Mesenteric fat pad (tissue), 1 donor: ENCODE results near the gene TSHZ2. TPM values are rescaled to one million over a fixed set of nuclear protein-coding genes. Genes with fewer than 3 reads are reported as not detected.

Experiments
- DNase-seq: peaks from one replicate; pipeline ENCODE4 v3.0.0-alpha.2; 2020; ENCODE audit warnings: low spot score
- total RNA-seq: library from RNA; stranded (reverse); fragmentation: NEBNext Ultra II Directional; extraction: Animal tissue kit (Norgen Biotek cat#: 25700); gene quantifications from one replicate; pipeline ENCODE4 v1.2.1, GENCODE V29; 2021
- donor health status: DM: yes; HTN: yes; CAD: no.

TSHZ2 gene
- total RNA-seq, 1 donor from 2014 or later = 60.5 TPM

GRCh38 chr20:53124075-53124551 lies 152.0 kb downstream of the TSHZ2 start:
- DNase-seq = no peak

DNA sequence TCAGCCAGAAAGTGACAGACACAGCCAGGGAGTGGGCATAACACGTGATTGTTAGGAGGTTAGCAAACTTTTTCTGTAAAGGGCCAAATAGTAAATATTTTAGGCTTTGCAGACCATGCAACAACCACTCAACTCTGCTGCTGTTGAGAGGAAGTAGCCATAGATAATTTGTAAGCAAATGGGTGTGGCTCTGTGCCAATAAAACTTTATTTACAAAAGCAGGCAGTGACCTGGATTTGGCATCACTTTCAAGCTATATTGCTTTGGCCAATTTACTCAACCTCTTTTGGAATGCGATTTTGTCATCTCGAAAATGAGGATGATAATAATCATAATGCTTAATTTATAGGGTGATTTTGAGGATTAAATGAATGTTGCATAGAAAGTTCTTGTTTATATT lies 152.6 kb downstream of the TSHZ2 start:
- no peak for DNase-seq

DNA sequence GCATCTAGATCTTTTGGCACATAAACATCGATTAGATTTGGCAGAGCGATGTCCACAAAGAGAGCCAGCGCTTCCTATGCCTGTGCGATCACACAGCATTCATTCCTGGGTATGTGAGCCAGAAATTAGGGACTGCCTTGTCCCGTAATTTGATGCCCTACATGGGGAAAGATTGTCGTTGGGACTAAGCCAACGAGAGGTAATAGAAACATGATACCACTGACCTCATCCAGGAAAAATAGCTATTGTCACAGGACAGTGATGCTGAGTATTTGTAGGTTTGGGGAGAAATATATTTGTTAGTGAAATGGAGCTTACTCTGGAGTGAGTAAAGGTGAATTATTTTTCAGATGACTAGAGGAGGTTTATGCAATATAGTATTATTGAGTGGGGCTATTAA lies 154.0 kb downstream of the TSHZ2 start:
- no peak for DNase-seq

DNA sequence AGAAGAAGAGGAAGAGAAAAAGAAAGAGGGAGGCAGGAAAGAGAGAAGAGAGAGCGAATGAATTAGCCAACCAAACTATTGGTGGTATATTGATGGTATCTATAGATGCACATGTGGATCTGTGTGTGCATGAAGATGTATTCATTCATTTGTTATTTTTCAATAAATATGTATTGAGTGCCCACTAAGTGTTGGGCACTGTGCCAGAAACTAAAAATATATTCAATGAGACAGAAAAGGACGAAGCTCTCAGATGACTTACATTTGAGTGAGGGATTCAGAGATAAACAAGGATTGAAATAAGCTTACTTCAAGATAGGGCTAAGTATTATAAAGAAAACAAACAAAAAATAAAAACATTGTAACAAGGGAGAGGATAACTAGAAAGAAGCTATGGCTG lies 154.9 kb downstream of the TSHZ2 start:
- DNase-seq = no peak

GRCh38 chr20:53128004-53128403 lies 155.8 kb downstream of the TSHZ2 start:
- no peak for DNase-seq

- no peak for DNase-seq
Observed at GRCh38 chr20:53129563-53129962, 157.4 kb downstream of the TSHZ2 start.

GRCh38 chr20:53130795-53131194 lies 158.6 kb downstream of the TSHZ2 start:
- DNase-seq = no peak

- DNase-seq = no peak
Observed at GRCh38 chr20:53133125-53133524, 161.0 kb downstream of the TSHZ2 start.

- no peak for DNase-seq
Observed at GRCh38 chr20:53133628-53134027, 161.5 kb downstream of the TSHZ2 start.

- no peak for DNase-seq
Observed at GRCh38 chr20:53136473-53136872, 164.3 kb downstream of the TSHZ2 start.

DNA sequence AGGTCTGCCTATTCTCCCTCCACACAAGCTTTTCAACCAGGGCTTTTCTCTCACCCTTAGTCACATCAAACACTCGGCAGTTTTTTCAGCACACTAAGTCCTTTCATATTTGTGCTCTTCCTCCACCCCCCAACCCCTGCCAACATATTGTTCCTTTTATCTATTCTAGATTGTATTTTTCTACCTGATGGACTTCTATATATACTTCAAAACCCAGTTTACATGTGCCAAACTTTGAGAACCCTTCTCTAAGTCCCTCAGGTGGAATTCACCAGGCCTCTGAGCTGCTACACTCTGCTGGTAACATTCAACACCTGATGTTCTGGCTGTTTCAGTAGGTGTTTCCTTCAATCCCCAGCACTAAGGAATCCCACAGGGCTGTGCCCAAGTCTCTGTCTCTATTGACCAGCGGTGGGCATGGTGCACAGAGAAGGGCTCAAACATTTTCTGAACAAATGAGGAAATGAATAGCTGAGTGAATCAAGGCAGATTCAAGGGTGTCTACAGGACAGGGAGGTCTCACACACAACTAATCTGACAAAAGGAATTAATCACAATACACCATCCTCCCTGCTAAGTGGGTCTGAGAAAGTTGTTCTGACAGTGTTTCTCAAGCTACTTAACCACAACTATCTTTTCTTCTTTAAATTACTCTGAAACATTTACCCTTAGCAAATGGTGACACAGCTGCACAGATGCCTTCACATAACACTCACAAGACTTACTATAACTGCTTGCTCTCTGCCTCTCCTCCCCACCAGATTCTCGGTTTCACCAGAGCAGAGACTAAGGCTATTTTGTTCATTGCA lies 166.5 kb downstream of the TSHZ2 start:
- no peak for DNase-seq

DNA sequence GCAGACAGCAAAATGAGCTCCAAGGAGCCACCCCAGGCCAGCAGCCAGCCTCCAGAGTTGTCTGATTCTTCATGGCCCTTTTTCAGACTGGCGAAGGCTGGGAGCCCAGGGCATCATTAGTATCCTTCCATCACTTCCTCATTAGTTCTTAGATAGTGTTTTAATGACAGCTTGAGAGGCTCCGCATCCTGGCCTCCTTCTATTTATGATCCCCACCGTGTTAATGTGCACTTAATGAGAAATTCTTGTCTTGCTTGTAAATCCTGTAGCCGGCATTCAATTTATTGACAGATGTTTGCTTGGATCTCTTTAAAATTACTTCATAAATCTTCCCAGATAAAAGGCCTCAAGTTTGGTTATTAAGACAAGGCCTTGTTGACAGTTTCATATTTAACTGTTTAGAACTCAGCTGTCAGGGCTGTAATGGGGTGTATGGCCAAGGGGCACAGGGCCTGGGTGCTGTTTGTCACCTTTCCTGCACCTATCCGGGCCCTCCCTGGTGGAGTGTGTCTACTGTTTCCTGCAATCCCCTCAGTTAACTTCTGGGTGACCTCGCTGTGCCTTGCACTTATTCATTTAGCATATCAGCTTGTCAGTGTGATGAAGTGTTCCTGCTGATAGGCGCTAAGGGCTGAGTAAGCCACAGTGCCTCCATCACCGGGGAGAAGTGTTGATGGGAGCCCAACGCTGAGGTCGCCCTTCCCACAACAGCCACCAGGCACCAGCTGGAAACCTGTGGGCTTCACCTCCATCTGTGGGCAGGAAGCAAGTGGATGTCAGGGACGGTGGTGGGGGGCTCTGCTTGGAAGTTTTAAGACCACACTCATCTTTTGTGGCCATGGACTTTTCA lies 169.3 kb downstream of the TSHZ2 start:
- no peak for DNase-seq

DNA sequence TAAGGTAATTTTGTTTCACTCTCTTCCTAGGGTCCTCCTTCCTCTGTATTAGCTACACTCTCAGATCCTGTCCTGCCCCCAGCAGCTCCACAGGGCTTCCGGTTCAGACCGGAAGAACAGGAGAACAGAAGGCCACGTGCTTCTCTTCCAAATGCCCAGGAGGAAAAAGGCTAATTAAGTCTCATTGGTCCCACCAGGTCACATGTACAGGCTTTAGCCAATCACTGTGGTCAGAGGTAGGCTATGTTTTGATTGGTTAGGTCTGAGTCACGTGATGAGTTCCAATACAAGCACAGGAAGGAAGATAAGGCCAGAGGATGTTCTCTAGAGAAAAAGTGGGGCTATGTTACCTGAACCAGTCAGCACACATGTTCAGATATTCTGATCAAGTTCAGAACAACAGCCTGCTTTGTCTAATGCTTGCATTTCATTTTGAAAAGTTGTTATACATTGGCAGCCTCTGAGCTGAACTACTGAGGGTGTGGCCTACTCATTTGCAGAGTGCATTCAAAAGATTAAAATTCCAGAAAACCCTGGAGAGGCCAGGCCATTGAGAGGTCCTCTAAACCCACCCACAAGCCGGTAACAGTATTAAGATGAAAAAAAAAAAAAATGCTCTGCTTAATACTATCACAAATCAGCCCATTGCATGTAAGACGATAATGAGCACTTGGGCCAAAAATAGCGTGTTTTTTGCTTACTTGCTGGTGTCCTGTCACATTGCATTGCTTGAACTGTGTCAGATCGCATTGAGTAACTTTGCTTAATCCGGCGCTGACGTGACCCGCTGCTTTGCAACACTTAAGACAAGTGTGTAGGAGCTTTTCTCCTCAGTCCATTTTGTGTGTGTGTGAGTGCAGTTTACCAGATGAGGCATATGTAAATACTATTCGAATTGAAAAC lies 170.3 kb downstream of the TSHZ2 start:
- no peak for DNase-seq

DNA sequence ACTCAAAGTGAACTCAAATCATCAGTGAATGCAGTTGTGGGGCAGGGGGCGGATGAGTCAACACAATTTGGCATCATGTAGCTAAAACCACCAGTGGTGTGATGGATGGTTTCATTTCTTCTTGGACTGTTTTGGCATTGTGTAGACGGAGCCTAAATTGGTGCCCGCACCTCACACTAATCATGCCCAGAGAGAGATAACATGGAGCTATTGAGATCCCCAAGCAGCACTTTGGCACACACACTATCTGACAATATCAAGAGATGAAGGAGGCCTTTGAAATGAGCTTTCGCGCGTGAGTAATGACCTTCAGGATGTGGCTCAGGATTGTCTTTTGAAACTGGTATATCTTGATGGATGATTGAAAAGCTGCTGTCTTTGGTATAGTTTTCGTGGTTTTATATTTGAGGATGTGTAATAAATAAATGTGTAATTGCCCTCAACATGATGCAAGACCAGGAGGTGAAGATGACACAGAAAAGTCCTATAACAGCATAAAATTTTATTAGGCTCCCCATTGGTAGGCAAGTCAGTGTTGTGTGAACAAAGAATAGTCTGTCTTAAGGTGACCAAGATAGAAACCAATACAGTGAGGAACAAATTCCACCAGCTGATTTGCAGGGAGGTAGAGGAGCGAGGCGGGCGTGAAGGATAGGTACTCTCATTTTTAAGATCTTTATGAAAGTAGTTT lies 174.2 kb downstream of the TSHZ2 start:
- no peak for DNase-seq

- no peak for DNase-seq
Observed at GRCh38 chr20:53148771-53149147, 176.6 kb downstream of the TSHZ2 start.

GRCh38 chr20:53149148-53149889 lies 177.2 kb downstream of the TSHZ2 start:
- DNase-seq = no peak

DNA sequence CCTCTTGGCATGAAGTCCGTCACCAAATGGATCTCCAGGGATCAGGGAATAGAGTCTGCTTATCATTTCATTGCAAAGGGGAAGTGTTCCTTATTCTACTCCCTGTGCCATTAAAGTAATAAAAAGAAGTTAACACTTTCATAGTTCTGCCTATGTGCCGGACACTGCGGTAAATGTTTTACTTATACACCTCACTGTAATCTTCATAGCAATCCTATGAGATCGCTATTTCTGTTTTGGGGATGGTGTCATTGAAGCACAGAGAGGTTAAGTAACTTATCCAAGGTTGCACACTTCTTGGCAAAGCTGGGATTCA lies 177.7 kb downstream of the TSHZ2 start:
- DNase-seq = no peak

DNA sequence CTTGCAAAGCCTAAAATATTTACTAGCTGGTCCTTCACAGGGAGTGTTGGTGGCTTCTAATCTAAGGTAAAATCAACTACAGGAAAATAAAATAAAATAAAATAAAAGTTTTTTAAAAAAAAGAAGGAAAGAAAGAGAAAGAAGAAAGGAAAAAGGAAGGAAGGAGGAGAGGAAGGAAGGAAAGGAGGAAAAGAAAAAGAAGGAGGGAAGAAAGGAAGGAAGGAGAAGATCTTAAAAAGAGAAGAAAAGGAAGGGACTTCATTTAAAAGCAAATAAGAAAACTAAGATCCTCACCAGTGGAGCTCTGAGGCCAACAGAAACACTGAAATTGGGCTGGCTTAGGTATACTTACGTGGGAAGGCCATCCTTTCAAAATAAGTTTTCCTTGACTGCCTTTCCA lies 178.4 kb downstream of the TSHZ2 start:
- DNase-seq = no peak

- DNase-seq = no peak
Observed at GRCh38 chr20:53152228-53152627, 180.1 kb downstream of the TSHZ2 start.

GRCh38 chr20:53154540-53154939 lies 182.4 kb downstream of the TSHZ2 start:
- DNase-seq = no peak
